GM12878 (cell line): ENCODE measurements around the gene NRXN3. TPM values are rescaled to one million over a fixed set of nuclear protein-coding genes. Genes with fewer than 3 reads are reported as not detected.

Experiments used
- ATAC-seq: fragments of 200-7000 bp; cut with Tn5 transposase; 3 replicates; pipeline ENCODE4 v1.9.1; 2020; ENCODE audit warnings: mild to moderate bottlenecking, moderate library complexity
- BruUV-seq: library from RNA; stranded (reverse); fragments of 400-500 nt; replicated peaks from 2 replicates; lab custom pipeline; 2021; lab: Mats Ljungman, UMichigan
- CTCF ChIA-PET: fragments of 300-600 bp; sonication (Branson Sonifier 250); formaldehyde crosslinking; extraction: SDS; loops from one replicate; lab custom pipeline; 2021; ENCODE audit warnings: inconsistent platforms; lab: Yijun Ruan, JAX
- POLR2A ChIA-PET: fragments of 350-600 bp; formaldehyde crosslinking; extraction: SDS; loops from one replicate; lab custom pipeline; 2021; ENCODE audit warnings: inconsistent platforms; lab: Charles Lee
- RAD21 ChIA-PET: fragments of 300-600 bp; sonication (Branson Sonifier 250); formaldehyde crosslinking; loops from one replicate; lab custom pipeline; 2023; ENCODE audit warnings: antibody characterized with exemption; ENCODE audit not compliant: unreplicated experiment; lab: Charles Lee
- SMC1A ChIA-PET: fragments of 300-600 bp; sonication (Branson Sonifier 250); formaldehyde crosslinking; loops from one replicate; lab custom pipeline; 2023; ENCODE audit not compliant: unreplicated experiment, uncharacterized antibody; lab: Charles Lee
- DNase-seq: peaks from one replicate; pipeline ENCODE4 v3.0.0-alpha.2; 2011; ENCODE audit warnings: low read depth, low spot score
- FAIRE-seq: peaks from 3 replicates; lab custom pipeline; 2011; peaks lifted over from hg19 to GRCh38; lab: Jason Lieb, UNC
- H2AFZ ChIP-seq: 2 replicates; pipeline ENCODE4 v1.6.0; 2011; ENCODE audit warnings: low read depth, low read length, control low read depth; ENCODE audit not compliant: control insufficient read depth
- H3K27ac ChIP-seq: 2 replicates; pipeline ENCODE4 v1.5.1; 2011; ENCODE audit warnings: control low read depth; ENCODE audit not compliant: control insufficient read depth, insufficient read depth
- H3K27me3 ChIP-seq, 2 experiments: replicated peaks in 1 of 2; 2 replicates each; pipeline versions ENCODE4 v1.6.0 to v1.6.1; 2011; ENCODE audit warnings: low read length in 1 of 2; ENCODE audit not compliant: control insufficient read depth in 2 of 2, insufficient read depth in 2 of 2
- H3K36me3 ChIP-seq, 2 experiments: 2 replicates each; pipeline ENCODE4 v1.5.1; 2011; ENCODE audit warnings: low read length in 1 of 2; ENCODE audit not compliant: control insufficient read depth in 2 of 2, insufficient read depth in 2 of 2
- H3K4me1 ChIP-seq: 2 replicates; pipeline ENCODE4 v1.6.1; 2011; ENCODE audit warnings: mild to moderate bottlenecking, low read length, moderate library complexity, mixed read lengths; ENCODE audit not compliant: control insufficient read depth, insufficient read depth
- H3K4me2 ChIP-seq: 2 replicates; pipeline ENCODE4 v1.6.0; 2011; ENCODE audit warnings: control low read depth; ENCODE audit not compliant: control insufficient read depth, insufficient read depth
- H3K4me3 ChIP-seq: fragments of 200-600 bp; sonication (generic); 2 replicates; pipeline ENCODE4 v1.5.1; 2016
- H3K79me2 ChIP-seq: 2 replicates; pipeline ENCODE4 v1.6.0; 2011; ENCODE audit warnings: low read length; ENCODE audit not compliant: control insufficient read depth, insufficient read depth
- H3K9ac ChIP-seq: 2 replicates; pipeline ENCODE4 v1.8.0; 2011; ENCODE audit warnings: low read length, control low read depth, mixed read lengths; ENCODE audit not compliant: control insufficient read depth, insufficient read depth
- H3K9me3 ChIP-seq: replicated peaks from 3 replicates; pipeline ENCODE4 v1.5.1; 2011; ENCODE audit warnings: mild to moderate bottlenecking, low read length; ENCODE audit not compliant: control insufficient read depth, insufficient read depth
- H4K20me1 ChIP-seq: 2 replicates; pipeline ENCODE4 v1.6.0; 2011; ENCODE audit not compliant: control insufficient read depth, insufficient read depth
- BACH1 ChIP-seq: fragments of 450-650 bp; IDR thresholded peaks from 2 replicates; pipeline ENCODE4 v1.6.1; 2017; ENCODE audit warnings: mild to moderate bottlenecking, borderline replicate concordance
- BCL3 ChIP-seq: IDR thresholded peaks from 2 replicates; pipeline ENCODE4 v1.6.1; 2011; ENCODE audit warnings: borderline replicate concordance, low read depth, mild to moderate bottlenecking, moderate library complexity, low read length; ENCODE audit not compliant: insufficient read depth, poor library complexity, severe bottlenecking
- BMI1 ChIP-seq: fragments of 450-650 bp; IDR thresholded peaks from 2 replicates; pipeline ENCODE4 v1.6.1; 2016; ENCODE audit warnings: mild to moderate bottlenecking, moderate library complexity, borderline replicate concordance
- EED ChIP-seq: sonication (generic); IDR thresholded peaks from 2 replicates; pipeline ENCODE4 v1.6.1; 2016; ENCODE audit warnings: antibody characterized with exemption, low read depth
- IRF4 ChIP-seq: IDR thresholded peaks from 2 replicates; pipeline ENCODE4 v1.6.1; 2011; ENCODE audit warnings: low read depth, low read length
- NBN ChIP-seq: fragments of 450-650 bp; IDR thresholded peaks from 2 replicates; pipeline ENCODE4 v1.6.1; 2016
- SIX5 ChIP-seq: IDR thresholded peaks from 2 replicates; pipeline ENCODE4 v1.6.1; 2011; ENCODE audit warnings: mild to moderate bottlenecking, low read depth, low read length, moderate library complexity; ENCODE audit not compliant: severe bottlenecking
- SUZ12 ChIP-seq: fragments of 200-600 bp; sonication (generic); IDR thresholded peaks from one replicate; pipeline ENCODE4 v1.6.1; 2018; ENCODE audit warnings: antibody characterized with exemption, mild to moderate bottlenecking; ENCODE audit not compliant: unreplicated experiment
- YBX1 ChIP-seq: fragments of 450-650 bp; IDR thresholded peaks from 2 replicates; pipeline ENCODE4 v1.6.1; 2016; ENCODE audit warnings: antibody characterized with exemption
- ZBED1 ChIP-seq: IDR thresholded peaks from 2 replicates; pipeline ENCODE4 v1.6.1; 2016; ENCODE audit warnings: borderline replicate concordance
- WGBS: methylation state at CpG from one replicate; pipeline ENCODE4 v1.1.6; 2016; ENCODE audit warnings: low lambda C conversion rate; ENCODE audit not compliant: insufficient replicate concordance, insufficient coverage; ENCODE audit errors: missing lambda C conversion rate; 5-methylcytosine and 5-hydroxymethylcytosine counted together
- in situ Hi-C: fragments of 300-500 bp; cut with MboI; formaldehyde crosslinking; loops from 9 replicates; pipeline ENCODE4 v1.14.3; 2018; ENCODE audit warnings: mixed read lengths
- intact Hi-C: fragments of 100-400 bp; cut with micrococcal nuclease; formaldehyde crosslinking; loops from one replicate; pipeline ENCODE4 v1.14.2; 2022; ENCODE audit not compliant: unreplicated experiment
- polyA plus RNA-seq, 11 experiments: library from polyadenylated mRNA; depleted of rRNA in 4 of 11; unstranded in 6 of 11; stranded (reverse) in 5 of 11; fragments of >200 nt; fragmentation: Nextera tagmentation in 4 of 11; fragmentation: Illumina TruSeq in 1 of 11; extraction: Ambion mirVana in 4 of 11; extraction: Trizol in 1 of 11; gene quantifications; 1 replicate in 1 of 11; 2 replicates in 10 of 11; pipeline versions ENCODE4 v1.2.1 to v1.2.3, GENCODE V29; 2011 to 2016; ENCODE audit warnings: inconsistent platforms in 2 of 11, missing spikeins in 2 of 11, low read depth in 1 of 11
- total RNA-seq, 4 experiments: library from RNA; depleted of rRNA in 3 of 4; stranded (reverse); fragments of >200 nt in 3 of 4; fragmentation: Illumina TruSeq in 1 of 4; extraction: Trizol in 1 of 4; gene quantifications; 2 replicates each; pipeline versions ENCODE4 v1.2.1 to v1.2.3, GENCODE V29; 2013 to 2021
- TF ChIP-seq, protein P1 (sequence below): fragments of 450-650 bp; IDR thresholded peaks from 2 replicates; pipeline ENCODE4 v1.6.1; 2014; ENCODE audit warnings: mild to moderate bottlenecking

NRXN3 gene
- total and polyA plus RNA-seq, 10 of the 15 experiments (the other 5 are each of a cell fraction or from before 2014, with no cell fraction given), result 0.52 to 3.3 (median 1.4) TPM

DNA sequence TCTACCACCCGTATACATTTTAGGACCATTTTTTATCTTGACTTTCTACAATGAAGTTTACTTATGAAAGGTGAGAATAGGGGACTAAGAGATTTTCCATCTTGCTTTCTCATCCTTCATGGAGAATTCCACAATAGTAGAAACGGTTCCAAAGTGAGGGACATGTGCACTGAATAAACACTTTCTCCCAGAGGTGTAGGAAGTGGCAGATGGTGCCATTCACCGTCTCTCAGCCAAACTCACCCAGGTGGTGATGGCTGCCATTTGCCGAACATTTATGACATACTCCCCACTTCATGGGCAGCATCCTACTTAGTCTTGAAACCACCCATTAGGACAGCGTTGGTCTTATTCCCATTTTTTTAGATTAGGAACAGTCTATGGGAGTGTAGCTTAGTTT lies 1500.6 kb downstream of the NRXN3 start:
- no peak for DNase-seq
- Histone ChIP-seq H3K36me3 (no peaks in the 10 kb centered on the region), H4K20me1 (no peaks in the 10 kb centered on the region), H3K79me2 (no peaks in the 10 kb centered on the region), H3K4me3 (no peak overlapping the region), H3K4me2 (no peak overlapping the region), H2AFZ (no peak overlapping the region), H3K9me3 (no peaks in the 10 kb centered on the region), H3K4me1 (no peaks in the 10 kb centered on the region), H3K27ac (no peak overlapping the region), H3K9ac (no peak overlapping the region), H3K27me3 (no peaks in the 10 kb centered on the region)
- in situ Hi-C loops, result no loop called here
- TF ChIP-seq IRF4 (no peak), NBN (no peak), YBX1 (no peak), BMI1 (no peak), BACH1 (no peak), SIX5 (no peak), BCL3 (no peak), ZBED1 (no peak), SUZ12 (no peak), EED (no peak)
- TF ChIP-seq, protein P1, sequence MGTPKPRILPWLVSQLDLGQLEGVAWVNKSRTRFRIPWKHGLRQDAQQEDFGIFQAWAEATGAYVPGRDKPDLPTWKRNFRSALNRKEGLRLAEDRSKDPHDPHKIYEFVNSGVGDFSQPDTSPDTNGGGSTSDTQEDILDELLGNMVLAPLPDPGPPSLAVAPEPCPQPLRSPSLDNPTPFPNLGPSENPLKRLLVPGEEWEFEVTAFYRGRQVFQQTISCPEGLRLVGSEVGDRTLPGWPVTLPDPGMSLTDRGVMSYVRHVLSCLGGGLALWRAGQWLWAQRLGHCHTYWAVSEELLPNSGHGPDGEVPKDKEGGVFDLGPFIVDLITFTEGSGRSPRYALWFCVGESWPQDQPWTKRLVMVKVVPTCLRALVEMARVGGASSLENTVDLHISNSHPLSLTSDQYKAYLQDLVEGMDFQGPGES, result no peak
- 21% methylated on average over 5 of the region's 5 CpGs for WGBS
- ChIA-PET CTCF (no interaction called here), POLR2A (no interaction called here), RAD21 (no interaction called here), SMC1A (no interaction called here)
- FAIRE-seq, result no peak
- no peak for ATAC-seq
- intact Hi-C loops, result no loop called here
- BruUV-seq, result no TSS peak
